Memory B cell (primary cell): ENCODE data around the gene RFC2.
"Not testable (repeated sequence)": the region's sequence is repeated elsewhere in the genome, so short reads cannot be mapped to it uniquely, and the experiment has no call there.

ENCODE experiments used
- ATAC-seq: fragments of 150-1000 bp; cut with Tn5 transposase; 2 replicates; pipeline ENCODE4 v1.10.0; 2021; ENCODE audit warnings: low read depth, mild to moderate bottlenecking, moderate library complexity
- DNase-seq, 2 donors: peaks; one replicate each; pipeline ENCODE4 v3.0.0; 2022; ENCODE audit warnings: low spot score in 2 of 2
- H3K27ac Mint-ChIP-seq: one replicate; pipeline ENCODE4 v1.8.0; 2022; ENCODE audit warnings: mild to moderate bottlenecking, moderate library complexity, mixed read lengths
- H3K27me3 Mint-ChIP-seq: one replicate; pipeline ENCODE4 v1.8.0; 2022; ENCODE audit warnings: mixed read lengths
- H3K36me3 Mint-ChIP-seq: one replicate; pipeline ENCODE4 v1.8.0; 2022; ENCODE audit warnings: mild to moderate bottlenecking, mixed read lengths
- H3K4me1 Mint-ChIP-seq: one replicate; pipeline ENCODE4 v1.8.0; 2022; ENCODE audit warnings: mixed read lengths
- H3K4me3 Mint-ChIP-seq: one replicate; pipeline ENCODE4 v1.8.0; 2022; ENCODE audit warnings: mild to moderate bottlenecking, moderate library complexity, mixed read lengths
- H3K9me3 Mint-ChIP-seq: one replicate; pipeline ENCODE4 v1.8.0; 2022; ENCODE audit warnings: mixed read lengths

The RFC2 gene

GRCh38 chr7:74224907-74225306 is 29.3 kb downstream of the RFC2 start:
- not testable (repeated sequence) for DNase-seq, ATAC-seq, H3K9me3 Mint-ChIP-seq, H3K4me3 Mint-ChIP-seq, H3K27me3 Mint-ChIP-seq
- Mint-ChIP-seq H3K4me1 (peaks cover 21% of the 10 kb centered on the region), H3K27ac (peak overlapping the region; percentile 28), H3K36me3 (peaks cover 27% of the 10 kb centered on the region)

- H3K27me3 Mint-ChIP-seq, result no peaks in the 10 kb centered on the region
- no peak overlapping the region for H3K4me3 Mint-ChIP-seq
- peaks cover 20% of the 10 kb centered on the region for H3K4me1 Mint-ChIP-seq
- H3K9me3 Mint-ChIP-seq, result no peaks in the 10 kb centered on the region
- ATAC-seq (no peak), DNase-seq (no peak)
- peaks cover 26% of the 10 kb centered on the region for H3K36me3 Mint-ChIP-seq
- H3K27ac Mint-ChIP-seq, result no peak overlapping the region
Observed at GRCh38 chr7:74224511-74224832, 29.7 kb downstream of the RFC2 start.

GRCh38 chr7:74223711-74224510 is 30.3 kb downstream of the RFC2 start:
- Mint-ChIP-seq H3K27me3 (no peaks in the 10 kb centered on the region), H3K4me1 (peaks cover 16% of the 10 kb centered on the region), H3K36me3 (peaks cover 22% of the 10 kb centered on the region), H3K4me3 (no peak overlapping the region), H3K9me3 (no peaks in the 10 kb centered on the region), H3K27ac (peak overlapping the region; percentile 42)
- DNase-seq, result no peak
- no peak for ATAC-seq

- Mint-ChIP-seq H3K27ac (peak overlapping the region; percentile 42), H3K36me3 (peaks cover 27% of the 10 kb centered on the region), H3K4me1 (peaks cover 19% of the 10 kb centered on the region), H3K27me3 (no peaks in the 10 kb centered on the region), H3K9me3 (no peaks in the 10 kb centered on the region), H3K4me3 (no peak overlapping the region)
- no peak for DNase-seq
- ATAC-seq, result no peak
Observed at GRCh38 chr7:74222851-74223710, 31.1 kb downstream of the RFC2 start.

GRCh38 chr7:74221713-74222112 is 32.5 kb downstream of the RFC2 start:
- Mint-ChIP-seq H3K4me1 (peaks cover 29% of the 10 kb centered on the region), H3K9me3 (no peaks in the 10 kb centered on the region), H3K36me3 (peaks cover 28% of the 10 kb centered on the region), H3K27me3 (no peaks in the 10 kb centered on the region), H3K27ac (peak overlapping the region; percentile 77), H3K4me3 (no peak overlapping the region)
- no peak for DNase-seq
- no peak for ATAC-seq

- Mint-ChIP-seq H3K36me3 (peaks cover 29% of the 10 kb centered on the region), H3K4me3 (no peak overlapping the region), H3K27me3 (no peaks in the 10 kb centered on the region), H3K9me3 (no peaks in the 10 kb centered on the region), H3K27ac (peak overlapping the region; percentile 92), H3K4me1 (peaks cover 40% of the 10 kb centered on the region)
- DNase-seq (no peak), ATAC-seq (no peak)
Observed at GRCh38 chr7:74220229-74220628, 34.0 kb downstream of the RFC2 start.

- ATAC-seq, result no peak
- H3K27me3 Mint-ChIP-seq, result no peaks in the 10 kb centered on the region
- H3K27ac Mint-ChIP-seq, result peak overlapping the region; percentile 92
- no peak for DNase-seq
- H3K4me1 Mint-ChIP-seq, result peaks cover 45% of the 10 kb centered on the region
- no peaks in the 10 kb centered on the region for H3K9me3 Mint-ChIP-seq
- peaks cover 28% of the 10 kb centered on the region for H3K36me3 Mint-ChIP-seq
- no peak overlapping the region for H3K4me3 Mint-ChIP-seq
Observed at GRCh38 chr7:74219416-74219815, 34.8 kb downstream of the RFC2 start.

GRCh38 chr7:74218343-74218698 is 35.9 kb downstream of the RFC2 start:
- peak overlapping the region; percentile 92 for H3K27ac Mint-ChIP-seq
- ATAC-seq (no peak), DNase-seq (no peak)
- peaks cover 43% of the 10 kb centered on the region for H3K4me1 Mint-ChIP-seq
- H3K4me3 Mint-ChIP-seq, result peak overlapping the region; percentile 75
- no peaks in the 10 kb centered on the region for H3K9me3 Mint-ChIP-seq
- peaks cover 22% of the 10 kb centered on the region for H3K36me3 Mint-ChIP-seq
- H3K27me3 Mint-ChIP-seq, result no peaks in the 10 kb centered on the region

GRCh38 chr7:74217455-74218342 is 36.5 kb downstream of the RFC2 start:
- ATAC-seq (peak; percentile 86), DNase-seq (peak in 1 of 2 donors; percentile 34)
- no peaks in the 10 kb centered on the region for H3K27me3 Mint-ChIP-seq
- H3K27ac Mint-ChIP-seq, result peak overlapping the region; percentile 92
- H3K9me3 Mint-ChIP-seq, result no peaks in the 10 kb centered on the region
- peaks cover 41% of the 10 kb centered on the region for H3K4me1 Mint-ChIP-seq
- H3K4me3 Mint-ChIP-seq, result peak overlapping the region; percentile 75
- peaks cover 19% of the 10 kb centered on the region for H3K36me3 Mint-ChIP-seq

GRCh38 chr7:74216361-74216761 is 37.8 kb downstream of the RFC2 start:
- no peaks in the 10 kb centered on the region for H3K27me3 Mint-ChIP-seq
- H3K4me1 Mint-ChIP-seq, result peaks cover 45% of the 10 kb centered on the region
- peak overlapping the region; percentile 75 for H3K4me3 Mint-ChIP-seq
- no peak for DNase-seq
- H3K36me3 Mint-ChIP-seq, result peaks cover 16% of the 10 kb centered on the region
- peak overlapping the region; percentile 92 for H3K27ac Mint-ChIP-seq
- H3K9me3 Mint-ChIP-seq, result no peaks in the 10 kb centered on the region
- peak; percentile 8 for ATAC-seq

GRCh38 chr7:74215921-74216320 is 38.3 kb downstream of the RFC2 start:
- Mint-ChIP-seq H3K9me3 (no peaks in the 10 kb centered on the region), H3K4me1 (peaks cover 45% of the 10 kb centered on the region), H3K36me3 (peaks cover 16% of the 10 kb centered on the region), H3K27ac (peak overlapping the region; percentile 92), H3K4me3 (peak overlapping the region; percentile 75), H3K27me3 (no peaks in the 10 kb centered on the region)
- DNase-seq (no peak), ATAC-seq (no peak)

- Mint-ChIP-seq H3K4me1 (peaks cover 45% of the 10 kb centered on the region), H3K9me3 (no peaks in the 10 kb centered on the region), H3K4me3 (peak overlapping the region; percentile 75), H3K27ac (peak overlapping the region; percentile 92), H3K27me3 (no peaks in the 10 kb centered on the region), H3K36me3 (peaks cover 16% of the 10 kb centered on the region)
- DNase-seq (no peak), ATAC-seq (no peak)
Observed at GRCh38 chr7:74214816-74215630, 39.2 kb downstream of the RFC2 start.

GRCh38 chr7:74212661-74213060 is 41.5 kb downstream of the RFC2 start:
- Mint-ChIP-seq H3K9me3 (no peaks in the 10 kb centered on the region), H3K36me3 (peaks cover 9% of the 10 kb centered on the region), H3K4me3 (peak overlapping the region; percentile 75), H3K27ac (peak overlapping the region; percentile 85), H3K27me3 (no peaks in the 10 kb centered on the region), H3K4me1 (peaks cover 45% of the 10 kb centered on the region)
- no peak for ATAC-seq
- no peak for DNase-seq
